NCI-H2107 (cell line): Measurements from ENCODE around the gene KRTAP10-10.
"Not testable (repeated sequence)": the region's sequence is repeated elsewhere in the genome, so short reads cannot be mapped to it uniquely, and the experiment has no call there.

Source experiments
- DNase-seq: peaks from one replicate; lab custom pipeline; 2025; lab: John Stamatoyannopoulos, UW

KRTAP10-10 gene

DNA sequence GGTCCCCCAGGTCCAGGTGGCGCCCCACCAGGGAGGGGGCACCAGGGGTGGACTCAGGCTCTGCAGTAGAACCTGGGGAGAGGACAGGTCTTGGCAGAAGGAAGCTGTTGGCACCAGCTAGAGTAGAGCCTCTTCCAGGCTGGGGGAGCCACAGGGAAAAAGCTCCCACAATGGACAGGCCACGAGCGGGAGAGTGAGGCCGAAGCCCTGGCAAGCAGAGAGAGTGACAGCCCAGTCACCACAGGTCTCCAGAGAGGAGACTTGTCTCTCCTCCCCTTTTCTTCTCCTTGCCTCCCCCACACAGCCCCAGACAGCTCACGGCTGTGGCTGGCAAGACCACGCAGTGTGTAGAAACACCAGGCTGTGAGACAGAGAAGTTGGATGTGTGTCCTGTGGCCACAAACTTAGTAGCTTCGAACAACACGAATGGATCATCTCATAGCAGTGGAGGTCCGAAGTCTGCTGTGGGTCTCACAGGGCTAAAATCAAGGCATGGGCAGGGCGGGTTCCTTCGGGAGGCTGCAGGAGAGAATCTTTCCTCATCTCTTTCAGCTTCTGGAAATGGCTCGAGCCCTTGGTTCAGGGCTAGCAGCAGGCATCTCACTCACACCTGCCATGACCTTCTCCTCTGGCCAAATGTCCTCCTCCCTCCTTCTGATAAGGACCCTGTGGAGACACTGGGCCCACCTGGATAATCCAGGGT, 14.0 kb downstream of the KRTAP10-10 start:
- no peak for DNase-seq

DNA sequence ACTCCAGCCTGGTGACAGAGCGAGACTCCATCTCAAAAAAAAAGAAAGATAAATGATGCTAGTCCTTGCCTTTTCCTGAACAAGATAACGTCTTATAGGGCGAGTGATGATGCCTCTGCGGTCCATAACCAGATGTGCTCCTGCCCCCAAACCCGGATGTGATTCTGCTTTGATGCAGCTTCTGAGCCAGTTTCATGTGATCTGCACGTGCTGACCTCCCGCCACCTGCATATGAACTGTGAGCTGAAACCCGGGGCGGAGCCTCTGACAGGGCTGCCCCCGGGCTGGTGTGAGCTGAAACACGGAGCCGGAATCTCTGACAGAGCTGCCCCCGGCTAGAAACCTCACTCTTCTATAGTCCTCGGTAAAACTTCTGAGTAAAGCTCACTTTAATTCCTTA, 16.0 kb downstream of the KRTAP10-10 start:
- no peak for DNase-seq

DNA sequence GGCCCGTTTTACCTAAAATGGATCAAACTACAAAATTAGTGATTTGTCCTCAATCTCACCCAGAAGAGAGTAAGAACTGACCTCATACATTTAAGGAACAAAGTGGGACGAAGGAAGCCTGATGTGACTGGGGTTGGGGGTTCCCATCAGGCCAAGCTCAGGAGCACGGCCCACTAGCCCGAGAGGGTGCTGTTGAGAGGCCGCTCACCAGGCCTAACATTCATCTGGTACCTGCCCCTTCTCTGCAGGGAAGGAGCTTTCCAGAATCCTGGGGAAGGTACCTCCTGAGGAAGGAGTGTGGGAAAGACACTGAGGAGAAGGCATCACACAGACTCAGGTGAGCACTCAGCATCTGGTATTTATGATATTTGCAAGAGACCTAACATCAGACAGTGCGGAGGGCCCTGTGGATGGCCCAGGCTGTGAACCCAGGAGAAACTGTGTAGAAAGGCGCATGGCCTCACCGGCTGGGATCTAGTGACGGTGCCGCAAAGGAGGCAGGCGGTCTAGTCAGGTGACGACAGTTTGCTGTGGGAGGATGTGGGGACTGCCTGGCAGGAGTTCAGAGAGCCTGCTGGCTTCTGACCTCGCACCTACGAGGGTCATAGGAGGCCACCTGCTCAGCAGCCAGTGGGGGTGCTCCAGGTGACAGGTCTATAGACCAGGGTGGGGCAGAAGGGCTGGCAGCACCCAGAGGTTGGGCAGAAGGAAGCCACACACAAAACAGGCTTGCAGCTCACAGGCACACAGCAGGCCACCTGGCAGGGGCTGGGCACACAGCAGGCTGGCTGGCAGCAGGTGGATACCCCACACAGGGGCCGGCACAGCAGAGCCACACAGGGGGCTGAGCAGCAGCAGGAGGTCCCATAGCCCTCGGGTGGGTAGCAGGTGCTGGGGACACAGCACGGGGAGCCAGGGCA, 16.8 kb downstream of the KRTAP10-10 start:
- DNase-seq, result no peak

DNA sequence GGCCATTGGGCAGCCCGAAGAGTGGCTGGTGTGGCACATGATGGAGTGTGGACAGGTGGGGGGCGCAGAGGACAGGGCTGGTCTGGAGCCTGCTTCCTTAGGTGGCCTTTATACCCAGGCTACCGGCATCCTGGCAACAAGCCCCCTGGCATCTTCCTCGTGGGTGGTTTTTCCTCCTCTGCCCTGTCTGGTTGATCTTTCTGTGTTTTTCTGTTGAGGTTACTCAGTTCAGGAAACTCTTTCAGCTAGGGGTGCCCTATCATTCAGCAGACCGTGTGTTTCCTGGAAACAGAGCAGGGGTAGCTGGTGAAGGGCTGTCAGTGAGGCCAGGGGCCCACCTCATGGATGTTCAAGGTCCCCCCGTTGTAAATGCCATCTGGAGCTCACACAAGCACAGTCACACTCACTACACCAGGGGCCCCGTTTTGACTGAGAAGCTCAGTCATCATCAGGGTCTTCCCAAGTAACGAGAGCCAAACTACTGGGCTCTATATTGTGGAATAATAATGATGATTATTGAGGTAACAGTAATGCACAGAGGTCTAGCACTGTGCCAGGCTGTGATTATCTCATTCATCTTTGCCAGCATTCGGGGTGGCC, 17.5 kb downstream of the KRTAP10-10 start, which contains the start of gene KRTAP12-4:
Gene KRTAP12-4, minus strand, starts transcription at position 84 of the 600 bp plus-strand sequence. Its CDS starts 45 bp downstream, at position 39.
- DNase-seq, result no peak

DNA sequence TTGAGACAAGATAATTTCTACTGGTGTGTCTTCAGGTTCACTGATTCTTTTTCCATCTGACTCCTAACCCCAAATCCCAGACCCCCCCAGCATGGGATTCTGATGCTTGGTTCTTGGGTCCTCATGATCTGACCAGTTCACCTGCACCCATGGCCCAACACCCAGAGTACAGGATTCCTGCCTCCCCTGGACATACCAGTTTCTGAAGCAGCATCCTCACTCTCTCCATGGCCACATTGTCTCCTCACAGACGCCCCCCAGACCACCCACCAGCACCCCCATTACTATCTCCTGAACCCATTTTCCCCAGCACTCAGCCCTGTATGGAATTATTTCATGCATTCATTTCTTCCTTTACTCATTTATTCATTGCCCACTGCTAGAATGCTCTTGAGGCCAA, 19.7 kb downstream of the KRTAP10-10 start:
- no peak for DNase-seq

DNA sequence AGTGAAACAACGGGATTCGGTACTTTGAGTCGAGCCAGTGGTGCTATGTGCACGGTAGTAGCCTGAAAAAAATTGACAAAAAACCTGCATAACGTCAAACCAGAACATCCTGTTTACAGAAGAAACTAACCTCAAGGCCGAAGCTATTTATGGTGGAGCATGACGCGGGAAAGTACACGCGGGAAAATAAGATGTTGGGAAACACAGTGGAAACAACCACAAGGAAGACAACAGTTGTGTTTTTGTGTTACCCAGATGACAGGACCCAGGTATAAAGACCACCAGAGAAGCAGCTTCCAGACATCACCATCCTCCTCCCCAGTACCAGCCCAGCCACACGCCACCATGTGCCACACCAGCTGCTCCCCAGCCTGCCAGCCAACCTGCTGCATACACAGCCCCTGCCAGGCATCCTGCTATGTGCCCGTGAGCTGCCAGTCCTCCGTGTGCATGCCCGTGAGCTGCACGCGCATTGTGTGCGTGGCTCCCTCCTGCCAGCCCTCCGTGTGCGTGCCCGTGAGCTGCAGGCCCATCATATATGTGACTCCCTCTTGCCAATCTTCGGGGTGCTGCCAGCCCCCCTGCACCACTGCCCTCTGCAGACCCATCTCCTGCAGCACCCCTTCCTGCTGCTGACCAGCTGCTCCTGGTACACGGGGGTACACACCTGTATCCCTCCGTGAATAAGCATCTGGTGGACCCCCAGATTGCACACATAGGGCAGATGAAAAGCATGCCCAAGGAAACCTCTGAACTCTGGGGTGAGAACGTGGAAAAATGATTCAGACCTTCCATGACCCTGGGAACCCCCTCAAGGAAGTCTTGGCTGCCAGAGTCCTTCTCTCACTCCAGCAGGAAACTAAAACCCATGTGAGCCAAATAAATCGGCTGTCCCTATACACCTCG, 20.7 kb downstream of the KRTAP10-10 start, which contains the start of gene KRTAP12-3:
Gene KRTAP12-3, plus strand, starts transcription at position 298 of the 906 bp plus-strand sequence. Its CDS starts 48 bp downstream, at position 346.
- no peak for DNase-seq

DNA sequence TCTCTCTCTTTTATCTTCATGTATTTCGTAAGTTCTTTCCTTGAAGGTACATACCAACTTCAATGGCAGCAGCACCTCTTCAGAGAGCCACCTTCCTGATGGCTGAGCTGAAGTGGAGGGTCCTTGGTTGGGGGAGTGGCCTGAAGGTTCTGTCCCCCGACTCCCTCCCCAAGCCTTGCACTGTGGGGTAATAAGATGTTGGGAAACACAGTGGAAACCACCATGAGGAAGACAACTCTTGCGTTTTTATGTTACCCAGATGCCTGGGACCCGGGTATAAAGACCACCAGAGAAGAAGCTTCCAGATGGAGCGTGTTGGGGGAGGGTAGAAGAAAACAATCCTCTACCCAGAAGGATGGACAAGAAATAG, 21.4 kb downstream of the KRTAP10-10 start:
- DNase-seq, result no peak

DNA sequence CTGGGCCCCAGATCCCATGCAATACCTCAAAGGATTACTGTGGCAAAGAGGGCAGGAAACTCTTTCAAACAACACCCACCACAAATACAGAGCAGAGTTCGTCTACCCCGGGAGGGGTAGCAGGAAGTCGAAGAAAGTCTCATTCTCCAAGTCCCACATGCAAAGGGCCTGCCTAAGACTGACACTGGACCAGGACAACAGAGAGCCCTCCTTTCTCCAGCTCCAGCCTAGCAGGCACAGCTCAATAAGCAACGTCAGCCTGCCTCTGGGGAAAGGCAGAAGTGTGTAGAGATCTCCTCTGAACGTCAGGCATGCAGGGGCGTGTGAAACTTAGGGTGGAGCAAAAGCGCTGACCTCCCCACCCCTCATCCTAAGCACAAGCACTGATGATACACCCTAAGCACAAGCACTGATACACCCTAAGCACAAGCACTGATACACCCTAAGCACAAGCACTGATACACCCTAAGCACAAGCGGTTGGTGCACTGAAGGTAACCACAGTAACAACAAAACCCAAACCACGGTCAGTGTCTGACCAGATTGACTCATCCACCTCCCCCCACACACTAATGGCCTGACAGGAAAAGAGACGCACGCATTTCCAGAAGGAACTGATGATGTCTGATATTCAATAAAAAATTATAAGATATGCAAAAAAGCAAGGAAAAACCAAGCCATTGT, 21.9 kb downstream of the KRTAP10-10 start:
- no peak for DNase-seq

DNA sequence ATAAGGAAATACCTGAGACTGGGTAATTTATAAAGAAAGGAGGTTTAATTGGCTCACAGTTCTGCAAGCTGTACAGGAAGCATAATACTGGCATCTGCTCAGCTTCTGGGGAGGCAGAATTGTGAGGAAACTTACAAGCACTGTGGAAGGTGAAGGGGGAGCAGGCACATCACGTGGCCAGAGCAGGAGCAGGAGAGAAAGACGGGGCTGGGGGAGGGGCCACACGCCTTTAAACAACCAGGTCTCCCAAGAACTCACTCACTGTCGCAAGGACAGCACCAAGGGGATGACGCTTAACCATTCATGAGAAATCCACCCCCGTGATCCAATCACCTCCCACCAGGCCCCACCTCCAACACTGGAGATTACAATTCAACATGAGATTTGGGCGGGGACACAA, 24.4 kb downstream of the KRTAP10-10 start:
- DNase-seq, result not testable (repeated sequence)

DNA sequence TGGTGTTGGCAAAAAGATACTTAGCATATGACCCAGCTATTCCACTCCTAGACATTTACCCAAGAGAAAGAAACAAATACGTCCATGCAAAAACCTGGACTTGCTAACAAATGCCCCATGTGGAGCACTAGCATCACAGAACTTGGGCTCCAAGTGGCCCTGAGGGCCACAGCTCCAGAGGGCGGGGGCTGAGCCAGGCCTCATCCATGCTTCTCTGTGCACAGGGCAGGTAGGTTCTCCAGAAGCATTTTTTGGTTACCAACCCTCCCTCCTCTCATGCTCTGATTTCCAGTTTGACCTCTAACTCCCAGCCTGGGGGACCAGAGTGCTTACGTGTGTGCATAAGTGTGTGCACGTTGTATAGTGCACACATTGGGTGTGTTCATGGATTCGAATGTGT, 27.5 kb downstream of the KRTAP10-10 start:
- DNase-seq, result no peak

DNA sequence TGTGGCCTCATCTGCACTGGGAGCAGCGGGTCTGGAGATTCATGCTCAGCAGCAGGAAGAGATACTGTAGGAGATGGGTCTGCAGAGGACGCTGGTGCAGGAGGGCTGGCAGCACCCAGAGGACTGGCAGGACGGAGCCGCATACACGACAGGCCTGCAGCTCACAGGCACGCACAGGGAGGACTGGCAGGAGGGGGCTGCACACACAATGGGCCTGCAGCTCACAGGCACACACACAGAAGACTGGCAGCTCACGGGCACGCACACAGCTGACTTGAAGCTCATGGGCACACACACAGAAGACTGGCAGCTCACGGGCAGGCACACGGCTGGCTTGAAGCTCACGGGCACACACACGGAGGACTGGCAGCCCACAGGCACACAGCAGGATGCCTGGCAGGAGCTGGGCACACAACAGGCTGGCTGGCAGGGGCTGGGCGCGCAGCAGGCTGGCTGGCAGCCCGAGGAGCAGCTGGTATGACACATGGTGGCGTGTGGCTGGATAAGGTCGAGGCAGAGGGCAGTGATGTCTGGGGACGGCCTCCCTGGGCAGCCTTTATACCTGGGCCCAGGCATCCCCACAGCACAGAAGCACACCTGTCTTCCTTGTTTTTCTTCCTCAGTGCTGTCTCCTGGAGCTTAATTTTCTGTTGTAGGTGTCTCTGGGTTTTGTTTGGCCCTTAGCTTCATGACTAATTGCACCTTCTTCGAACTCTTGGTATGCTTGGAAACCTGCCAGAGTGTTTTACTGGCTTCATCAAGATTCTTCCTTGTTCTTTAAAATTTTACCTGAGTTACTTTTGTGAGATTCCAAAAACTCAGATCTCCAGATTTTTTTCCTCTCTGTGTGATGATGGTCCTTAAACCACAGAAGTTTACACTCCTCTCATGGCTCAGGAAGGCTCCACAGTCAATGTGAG, 29.5 kb downstream of the KRTAP10-10 start, which contains the start of gene KRTAP12-2:
Gene KRTAP12-2, minus strand, starts transcription at position 527 of the 920 bp plus-strand sequence. Its CDS starts 41 bp downstream, at position 486.
- no peak for DNase-seq

DNA sequence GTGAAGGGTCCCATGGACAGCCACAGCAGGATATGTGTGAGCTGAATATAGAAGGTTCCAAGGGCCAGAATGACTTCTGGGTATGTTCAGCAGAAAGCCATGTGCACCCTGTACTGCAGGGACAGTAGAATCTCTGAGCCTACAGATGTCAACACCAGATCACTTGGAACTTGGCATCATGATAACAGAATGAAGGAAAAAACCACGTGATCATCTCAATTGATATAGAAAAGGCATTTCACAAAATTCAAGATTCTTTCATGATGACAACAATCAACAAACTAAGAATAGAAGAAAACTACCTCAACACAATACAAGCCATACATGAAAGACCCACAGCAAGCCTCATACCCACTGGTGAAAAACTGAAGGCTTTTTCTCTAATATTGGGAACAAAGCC, 30.5 kb downstream of the KRTAP10-10 start:
- no peak for DNase-seq

DNA sequence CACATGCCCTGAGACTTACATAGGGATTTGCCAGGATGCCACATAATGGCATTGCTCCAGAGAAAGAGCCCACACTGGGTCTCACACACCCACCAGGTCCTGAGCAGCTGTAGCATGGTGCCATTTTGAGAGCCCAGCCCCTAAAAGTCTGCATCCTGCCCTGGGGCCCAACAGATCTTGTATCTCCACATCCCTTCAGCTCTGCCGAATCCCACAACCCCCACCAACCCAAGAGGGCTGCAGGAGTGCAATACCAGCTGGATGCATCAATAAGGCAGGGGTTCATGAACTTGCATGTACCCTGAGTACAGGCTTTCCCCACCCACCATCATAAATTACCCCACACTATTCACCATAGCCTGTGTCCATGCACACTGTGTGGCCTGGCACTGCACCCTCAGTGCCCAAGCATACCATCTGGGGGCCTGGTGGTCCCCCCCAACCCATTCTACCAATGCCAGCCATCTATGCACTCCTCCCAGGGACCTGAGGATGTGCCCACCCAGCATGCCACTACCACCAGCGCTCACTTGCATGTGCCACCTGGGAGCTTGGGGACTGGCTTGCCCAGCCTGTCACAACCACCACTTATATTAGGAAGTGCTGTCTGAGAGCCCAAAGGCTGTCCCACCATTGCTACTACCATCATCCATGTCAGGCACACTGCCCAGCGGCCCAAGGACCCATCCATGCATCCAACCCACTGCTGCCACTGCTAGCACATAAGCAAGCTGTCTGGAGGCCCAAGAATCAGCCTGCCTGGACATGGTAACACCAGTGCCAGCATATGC, 33.7 kb downstream of the KRTAP10-10 start:
- DNase-seq, result no peak

DNA sequence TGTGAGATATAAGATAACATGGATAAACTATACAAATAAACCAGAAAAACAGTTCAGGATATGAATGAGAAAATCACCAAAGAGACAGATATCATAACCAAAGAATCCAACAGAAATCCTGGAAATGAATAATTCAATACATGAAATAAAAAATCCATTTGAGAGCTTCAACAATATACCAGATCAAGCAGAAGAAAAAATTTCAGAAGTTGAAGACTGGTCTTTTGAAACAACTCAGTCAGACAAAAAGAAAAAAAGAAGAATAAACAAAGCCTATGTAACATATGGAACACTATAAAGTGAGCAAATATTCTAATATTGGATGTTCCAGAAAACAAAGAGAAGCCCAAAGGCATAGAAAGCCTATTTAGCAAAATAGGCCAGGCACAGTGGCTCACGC, 34.8 kb downstream of the KRTAP10-10 start:
- DNase-seq, result no peak

DNA sequence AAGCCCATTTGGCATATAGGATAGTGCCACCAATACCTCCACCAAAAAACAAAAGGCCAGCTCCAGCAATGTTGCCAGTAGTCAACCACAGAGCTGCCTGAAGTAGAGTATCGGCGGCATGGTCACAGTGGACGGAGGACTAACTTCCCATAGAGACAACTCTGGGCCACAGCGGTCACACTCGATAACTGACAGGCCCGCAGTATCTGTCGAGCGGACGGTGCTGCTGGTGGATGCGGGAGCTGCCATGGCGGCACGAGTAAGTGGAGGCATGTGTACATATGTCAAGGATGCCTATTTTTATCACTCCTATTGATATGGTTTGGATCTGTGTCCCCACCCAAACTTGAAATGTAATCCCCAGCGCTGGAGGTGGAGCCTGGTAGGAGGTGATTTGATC, 40.7 kb downstream of the KRTAP10-10 start:
- DNase-seq, result no peak

DNA sequence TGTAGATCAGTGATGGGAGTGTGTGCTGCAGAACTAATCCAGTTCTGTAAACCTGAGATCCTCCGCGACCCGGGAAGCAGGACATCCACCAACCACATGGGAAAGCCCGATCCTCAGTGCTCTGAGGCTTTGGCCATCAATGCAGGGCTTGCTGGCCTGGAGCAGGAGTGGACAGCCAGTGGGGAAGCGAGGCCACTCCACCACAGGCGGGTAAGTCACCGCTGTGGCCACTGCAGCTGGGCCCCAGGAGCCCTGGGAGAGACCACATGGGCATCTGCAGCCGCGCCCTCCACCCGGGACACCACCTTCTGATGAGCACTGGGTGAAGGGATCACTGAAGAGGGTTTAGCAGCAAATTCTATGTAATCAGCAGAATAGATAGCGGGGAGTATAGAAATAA, 44.0 kb downstream of the KRTAP10-10 start:
- DNase-seq, result no peak

DNA sequence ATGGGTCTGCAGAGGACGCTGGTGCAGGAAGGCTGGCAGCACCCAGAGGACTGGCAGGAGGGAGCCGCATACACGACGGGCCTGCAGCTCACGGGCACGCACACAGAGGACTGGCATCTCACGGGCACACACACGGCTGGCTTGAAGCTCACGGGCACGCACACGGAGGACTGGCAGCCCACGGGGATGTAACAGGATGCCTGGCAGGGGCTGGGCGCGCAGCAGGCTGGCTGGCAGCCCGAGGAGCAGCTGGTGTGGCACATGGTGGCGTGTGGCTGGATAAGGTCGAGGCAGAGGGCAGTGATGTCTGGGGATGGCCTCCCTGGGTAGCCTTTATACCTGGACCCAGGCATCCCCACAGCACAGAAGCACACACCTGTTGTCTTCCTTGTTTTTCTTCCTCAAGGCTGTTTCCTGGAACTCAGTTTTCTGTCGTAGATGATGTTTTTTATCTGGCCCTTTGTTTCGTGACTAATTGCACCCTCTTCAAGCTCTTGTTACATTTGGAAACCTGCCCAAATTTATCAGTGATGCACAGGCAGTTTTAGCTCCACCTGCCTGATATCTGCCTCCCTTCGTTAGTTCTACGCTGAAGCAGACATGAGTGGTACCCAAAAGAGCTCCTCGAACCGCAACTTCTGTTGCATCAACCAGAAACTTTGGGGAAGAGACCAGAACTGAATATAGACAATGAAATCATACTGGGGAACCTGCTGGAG, 44.9 kb downstream of the KRTAP10-10 start, which contains the start of gene KRTAP12-1:
Gene KRTAP12-1, minus strand, starts transcription at position 303 of the 719 bp plus-strand sequence. Its CDS starts 40 bp downstream, at position 263.
- peak; percentile 83 for DNase-seq

DNA sequence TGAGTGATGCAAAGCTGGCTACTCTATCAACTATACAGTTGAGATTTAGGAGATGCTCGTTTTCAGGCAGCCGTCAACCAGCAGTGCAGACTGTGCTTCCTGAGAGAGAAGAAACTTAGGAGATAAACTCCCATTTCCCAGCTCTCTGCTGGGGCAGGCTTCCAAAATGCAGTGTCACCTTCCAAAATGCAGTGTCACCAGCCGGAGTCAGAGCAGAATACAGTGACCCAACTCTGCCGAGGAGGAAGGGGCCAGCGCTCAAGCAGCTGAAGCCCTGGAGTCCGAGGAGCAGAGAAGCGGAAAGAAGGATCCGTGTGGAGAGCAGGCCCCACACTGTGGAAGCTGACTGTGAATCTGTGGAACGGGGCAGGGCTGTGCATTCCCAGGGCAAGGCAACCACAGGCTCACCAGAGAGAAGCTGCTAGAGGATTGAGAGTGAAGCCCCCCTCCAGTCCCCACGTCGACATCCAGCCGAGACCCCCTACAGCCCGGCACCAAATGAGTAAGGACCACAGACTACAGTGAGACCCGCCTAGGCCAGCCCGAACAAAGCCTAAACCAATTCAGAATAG, 45.5 kb downstream of the KRTAP10-10 start:
- no peak for DNase-seq
